HG02852 (cell line): Measurements from ENCODE around the gene MT2A.

Experiments used
- ATAC-seq: cut with Tn5 transposase; IDR thresholded peaks from one replicate; pipeline ENCODE4 v1.9.1; 2021; ENCODE audit warnings: mild to moderate bottlenecking, moderate library complexity; ENCODE audit not compliant: unreplicated experiment

MT2A gene

DNA sequence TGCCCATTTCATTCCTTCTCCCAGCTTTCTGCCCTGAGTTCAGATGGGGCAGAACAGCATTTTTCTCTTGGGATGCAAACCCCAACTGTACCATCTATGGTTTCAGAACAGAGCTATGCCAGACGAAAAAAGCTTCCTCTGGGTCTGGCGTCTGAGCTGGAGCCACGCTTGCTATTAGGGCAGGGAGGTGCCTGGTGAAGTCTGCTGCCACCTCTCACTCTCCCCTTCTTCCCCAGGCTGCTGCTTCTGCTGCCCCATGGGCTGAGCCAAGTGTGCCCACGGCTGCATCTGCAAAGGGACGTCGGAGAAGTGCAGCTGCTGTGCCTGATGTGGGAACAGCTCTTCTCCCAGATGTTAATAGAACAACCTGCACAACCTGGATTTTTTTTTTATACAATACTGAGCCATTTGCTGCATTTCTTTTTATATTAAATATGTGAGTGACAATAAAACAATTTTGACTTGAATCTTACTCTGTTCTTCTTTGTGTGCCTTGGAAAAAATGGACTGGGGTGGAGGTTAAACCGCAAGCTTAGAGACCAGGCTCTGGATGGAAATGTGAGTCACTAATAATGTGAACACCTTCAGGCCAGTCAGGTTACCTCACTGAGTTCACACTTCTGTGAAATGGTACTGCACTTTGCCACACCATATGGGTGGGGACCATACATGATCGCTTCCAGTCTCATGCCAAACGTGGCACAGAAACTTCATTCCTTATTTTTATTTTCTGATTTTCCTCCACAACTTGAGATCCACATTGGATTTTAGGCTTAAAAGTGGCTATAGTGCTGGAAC lies 28.4 kb downstream of the MT2A start:
- ATAC-seq = no peak

DNA sequence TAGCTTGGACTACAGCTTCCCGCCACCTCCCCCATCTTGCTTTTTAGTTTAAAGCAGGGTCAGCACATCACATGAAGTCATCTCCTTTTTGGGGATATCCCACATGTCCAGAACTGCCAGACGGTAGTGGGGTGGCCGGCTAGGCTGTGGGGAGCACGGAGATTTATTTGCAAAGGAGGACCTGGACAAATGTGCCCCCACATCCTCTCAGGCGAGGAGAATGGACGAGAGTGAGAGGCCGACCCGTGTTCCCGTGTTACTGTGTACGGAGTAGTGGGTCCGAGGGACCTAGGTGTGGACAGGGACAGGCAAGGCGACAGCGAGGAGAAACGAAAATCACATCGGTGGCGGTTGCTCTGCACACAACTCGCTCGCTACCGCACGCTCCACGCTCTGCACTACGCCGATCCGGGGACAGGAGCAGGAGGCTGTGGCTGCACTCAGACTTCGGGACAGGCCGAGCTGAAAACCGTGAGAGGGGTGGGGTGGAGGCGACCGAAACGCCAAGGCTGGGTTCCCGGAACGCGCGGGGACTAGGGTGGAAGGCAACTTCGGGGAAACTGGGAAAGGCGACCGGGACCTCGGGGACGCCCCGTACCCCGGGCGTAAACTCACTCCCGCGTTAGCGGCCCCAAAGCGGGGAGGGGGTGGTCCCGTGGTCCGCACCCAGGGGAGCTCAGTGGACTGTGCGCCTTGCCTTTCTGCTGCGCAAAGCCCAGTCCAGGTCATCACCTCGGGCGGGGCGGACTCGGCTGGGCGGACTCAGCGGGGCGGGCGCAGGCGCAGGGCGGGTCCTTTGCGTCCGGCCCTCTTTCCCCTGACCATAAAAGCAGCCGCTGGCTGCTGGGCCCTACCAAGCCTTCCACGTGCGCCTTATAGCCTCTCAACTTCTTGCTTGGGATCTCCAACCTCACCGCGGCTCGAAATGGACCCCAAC lies 29.7 kb downstream of the MT2A start, which contains the start of gene MT1A:
Gene MT1A (plus strand): TSS at position 853 of the 937 bp plus-strand sequence. CDS start 73 bp downstream, at position 926.
- ATAC-seq = no peak

GRCh38 chr16:56639045-56639444 lies 30.7 kb downstream of the MT2A start:
- no peak for ATAC-seq

- no peak for ATAC-seq
These were observed 31.7 kb downstream of the MT2A start for GRCh38 chr16:56640076-56640475.

DNA sequence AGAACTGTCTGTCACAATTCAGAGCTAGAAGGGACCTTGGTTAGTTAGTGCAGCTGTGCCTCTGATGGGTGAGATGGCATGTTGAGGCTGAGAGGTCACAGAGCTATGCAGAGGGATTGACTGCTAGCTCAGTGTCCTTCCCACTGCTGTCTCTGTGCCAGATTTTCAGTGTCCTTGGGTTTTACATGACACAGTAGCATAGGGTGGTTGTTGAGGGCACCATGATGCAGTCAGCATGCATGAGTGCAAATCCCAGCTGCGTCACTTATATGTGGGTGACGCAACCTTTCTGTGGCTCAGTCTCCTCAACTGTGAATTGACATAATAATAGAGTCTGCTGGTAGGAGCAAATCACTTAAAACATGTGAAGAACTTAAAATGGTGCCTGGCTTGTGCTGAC lies 32.8 kb downstream of the MT2A start:
- no peak for ATAC-seq

- ATAC-seq = no peak
These were observed 34.8 kb downstream of the MT2A start for GRCh38 chr16:56643080-56643778.

GRCh38 chr16:56643833-56644232 lies 35.4 kb downstream of the MT2A start:
- no peak for ATAC-seq

DNA sequence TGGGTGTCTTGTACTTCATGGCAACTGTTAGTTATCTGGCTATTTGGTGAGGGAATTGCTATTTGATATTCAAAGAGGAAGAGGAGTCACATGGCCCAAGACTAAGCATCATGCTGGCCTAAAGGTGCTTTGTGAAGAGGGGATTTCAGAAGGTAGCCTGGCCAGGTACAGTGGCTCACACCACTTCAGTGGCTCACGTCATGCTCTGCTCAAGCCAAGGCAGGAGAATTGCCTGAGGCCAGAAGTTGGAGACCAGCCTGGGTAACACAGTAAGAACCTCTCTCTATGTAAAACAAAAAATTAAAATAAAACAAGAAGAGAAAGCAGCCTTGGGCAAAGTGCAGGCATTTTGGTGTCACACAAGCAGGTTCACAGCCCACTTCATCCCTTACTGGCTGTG lies 36.9 kb downstream of the MT2A start:
- ATAC-seq = no peak

- no peak for ATAC-seq
These were observed 37.5 kb downstream of the MT2A start for GRCh38 chr16:56645838-56646237.

DNA sequence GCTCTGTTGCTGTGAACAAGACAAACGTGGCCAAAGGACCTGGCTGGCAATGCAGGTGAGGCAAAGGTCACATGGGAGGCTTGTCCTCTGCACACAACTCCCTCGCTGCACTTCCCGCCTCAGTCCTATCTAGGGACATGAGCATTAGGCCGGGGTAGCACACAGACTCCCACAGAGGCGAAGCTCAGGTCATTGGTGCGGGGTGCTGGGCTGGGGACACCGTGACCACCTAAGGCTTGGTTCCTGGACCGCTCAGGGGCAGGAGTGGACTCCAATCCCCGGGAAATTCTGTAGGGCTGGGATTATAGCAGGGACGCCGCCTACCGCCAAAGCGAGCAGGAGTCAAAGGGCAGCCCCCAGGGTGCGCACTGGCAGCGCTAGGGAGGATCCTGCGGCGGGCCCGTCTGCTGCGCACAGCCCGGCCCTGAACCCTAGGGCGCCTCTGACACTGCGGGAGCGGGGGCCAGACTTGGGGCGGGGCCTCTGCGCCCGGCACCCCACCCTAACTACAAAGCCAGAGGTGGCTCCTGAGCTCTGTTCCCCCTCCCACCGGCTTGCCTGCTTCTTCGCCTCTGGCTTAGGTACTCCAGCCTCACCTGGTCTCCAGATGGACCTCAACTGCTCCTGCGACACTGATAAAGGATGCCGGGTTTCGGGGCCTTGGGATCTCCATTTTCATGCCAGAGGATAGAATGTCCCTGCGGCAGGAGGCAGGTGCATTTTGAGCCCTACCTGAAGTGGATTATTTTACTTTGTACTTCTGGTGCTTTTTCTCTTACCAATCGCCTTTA lies 39.5 kb downstream of the MT2A start:
- ATAC-seq = no peak

- no peak for ATAC-seq
These were observed 40.9 kb downstream of the MT2A start for GRCh38 chr16:56649271-56649670.

GRCh38 chr16:56649820-56650219 lies 41.4 kb downstream of the MT2A start:
- ATAC-seq = no peak

DNA sequence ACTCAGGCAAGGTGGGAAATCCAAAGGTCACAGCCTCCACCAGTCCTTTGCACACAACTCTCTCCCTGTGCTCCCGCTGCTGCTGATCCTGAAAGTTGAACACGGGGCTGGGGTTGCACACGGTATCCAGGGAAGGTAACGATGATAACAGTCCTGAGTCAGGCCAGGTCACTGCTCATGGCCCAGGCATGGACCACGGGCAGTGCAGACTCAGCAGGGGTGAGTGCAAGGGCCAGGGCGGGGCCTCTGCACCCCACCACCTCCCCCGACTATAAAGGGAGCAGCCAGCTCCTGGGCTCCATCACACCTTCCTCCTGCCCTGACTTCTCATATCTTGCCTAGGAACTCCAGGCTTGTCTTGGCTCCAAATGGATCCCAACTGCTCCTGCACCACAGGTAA lies 43.2 kb downstream of the MT2A start, which contains the start of gene MT1B:
Gene MT1B (plus strand): TSS at position 301 of the 400 bp plus-strand sequence. CDS start 68 bp downstream, at position 369.
- ATAC-seq = no peak

GRCh38 chr16:56652600-56652999 lies 44.2 kb downstream of the MT2A start:
- no peak for ATAC-seq

DNA sequence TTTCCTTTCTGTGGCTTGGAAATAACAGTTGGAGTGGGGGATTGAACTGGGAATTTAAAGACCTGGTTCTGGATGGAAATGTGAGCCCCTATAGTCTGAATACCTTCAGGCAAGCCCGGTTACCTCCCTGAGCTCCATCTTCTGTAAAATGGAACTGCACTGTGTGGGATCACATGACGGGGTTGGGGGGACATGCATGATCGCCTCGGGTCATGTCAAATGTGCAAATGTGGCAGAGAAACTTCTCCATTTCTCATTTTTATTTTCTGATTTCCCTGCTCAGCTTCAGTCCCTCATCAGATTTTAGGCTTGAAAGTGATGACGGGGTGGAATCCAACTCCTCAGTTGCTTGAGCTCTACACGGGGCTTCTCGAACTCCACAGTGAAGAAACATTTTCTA lies 44.8 kb downstream of the MT2A start:
- no peak for ATAC-seq

GRCh38 chr16:56657555-56658326 lies 49.4 kb downstream of the MT2A start, which contains the start of gene MT1F:
TSS of gene MT1F (plus strand) at chr16:56657959. CDS start at chr16:56658059, 100 bp downstream.
- no peak for ATAC-seq

GRCh38 chr16:56658327-56658875 lies 50.0 kb downstream of the MT2A start:
- ATAC-seq = no peak
